Measurements from ENCODE around the gene TULP1.

TULP1 gene

GRCh38 chr6:35454391-35455110 is 58.1 kb downstream of the TULP1 start:
- no peak for DNase-seq

DNA sequence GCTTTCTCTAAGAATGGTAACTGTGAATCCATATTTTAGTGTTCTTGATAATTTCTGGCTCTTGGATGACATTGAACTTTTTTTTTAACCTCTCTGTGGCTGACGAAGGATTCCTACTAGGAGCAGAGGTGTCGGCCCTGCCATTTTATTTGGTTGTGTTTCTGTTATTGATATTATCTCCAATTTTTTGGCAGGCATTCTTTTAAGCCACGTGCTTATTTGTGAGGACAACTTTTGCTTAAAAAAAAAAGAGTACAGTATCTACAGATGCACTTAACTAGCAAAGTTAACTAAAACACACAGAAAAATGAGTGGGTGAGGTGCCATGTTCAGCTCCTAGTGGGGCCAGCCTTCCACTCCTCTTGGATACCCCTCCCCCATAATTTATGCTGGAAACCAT is 59.5 kb downstream of the TULP1 start:
- peak; percentile 75 for DNase-seq

GRCh38 chr6:35452183-35453090 is 60.3 kb downstream of the TULP1 start, which contains the start of gene FANCE:
FANCE (plus strand) TSS chr6:35452338; CDS start chr6:35452546, 208 bp downstream.
- DNase-seq: peak; percentile 98

- no peak for DNase-seq
Measured at GRCh38 chr6:35451354-35452182, 61.1 kb downstream of the TULP1 start.

- DNase-seq: peak; percentile 91
Measured at GRCh38 chr6:35449287-35449881, 63.3 kb downstream of the TULP1 start.

GRCh38 chr6:35448191-35448590 is 64.5 kb downstream of the TULP1 start:
- DNase-seq: no peak

Data from OCI-M1 (cell line).